Fibroblast of pulmonary artery (primary cell): ENCODE results near the gene CAMTA1.

ENCODE experiments used
- DNase-seq: peaks from one replicate; pipeline ENCODE4 v3.0.0-alpha.2; 2010; ENCODE audit warnings: low read depth
- H3K4me3 ChIP-seq: replicated peaks from 2 replicates; pipeline ENCODE4 v1.5.1; 2011; ENCODE audit warnings: low read depth, mild to moderate bottlenecking, control low read depth, low read length, moderate library complexity
- TF ChIP-seq, protein P1 (sequence below): IDR thresholded peaks from 2 replicates; pipeline ENCODE4 v1.5.1; 2011; ENCODE audit warnings: mild to moderate bottlenecking, control low read depth, low read length, inconsistent platforms; ENCODE audit errors: missing control alignments

The CAMTA1 gene

DNA sequence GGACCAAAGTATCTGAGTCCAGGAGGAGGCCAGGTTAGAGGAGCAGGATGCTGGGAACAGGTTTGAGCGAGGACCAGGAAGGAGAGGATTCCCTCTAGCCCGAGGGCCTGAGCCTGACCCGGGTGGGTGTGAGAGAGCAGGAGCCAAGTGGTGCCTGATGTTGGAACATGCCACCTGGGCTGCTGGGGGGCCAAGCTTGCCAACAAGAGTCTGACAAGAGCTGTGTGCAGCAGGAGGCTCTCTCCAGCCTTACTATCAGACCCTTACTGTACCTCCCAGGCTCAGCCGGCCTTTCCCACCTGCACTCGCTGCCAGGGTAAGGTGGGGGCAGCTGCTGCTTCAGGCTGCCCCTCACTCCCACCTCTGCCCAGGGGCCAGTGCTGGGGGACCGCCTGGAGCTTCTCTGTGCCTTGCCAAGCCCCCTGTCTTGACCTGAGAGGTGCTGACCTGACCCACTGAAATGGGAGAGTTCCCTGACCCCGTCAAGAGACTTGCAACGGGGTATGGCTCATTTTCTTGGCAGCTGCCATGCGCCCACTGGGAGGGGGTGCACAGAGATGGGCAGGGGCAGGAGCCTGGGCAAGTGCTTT is 826.3 kb downstream of the CAMTA1 start:
- TF ChIP-seq, protein P1, sequence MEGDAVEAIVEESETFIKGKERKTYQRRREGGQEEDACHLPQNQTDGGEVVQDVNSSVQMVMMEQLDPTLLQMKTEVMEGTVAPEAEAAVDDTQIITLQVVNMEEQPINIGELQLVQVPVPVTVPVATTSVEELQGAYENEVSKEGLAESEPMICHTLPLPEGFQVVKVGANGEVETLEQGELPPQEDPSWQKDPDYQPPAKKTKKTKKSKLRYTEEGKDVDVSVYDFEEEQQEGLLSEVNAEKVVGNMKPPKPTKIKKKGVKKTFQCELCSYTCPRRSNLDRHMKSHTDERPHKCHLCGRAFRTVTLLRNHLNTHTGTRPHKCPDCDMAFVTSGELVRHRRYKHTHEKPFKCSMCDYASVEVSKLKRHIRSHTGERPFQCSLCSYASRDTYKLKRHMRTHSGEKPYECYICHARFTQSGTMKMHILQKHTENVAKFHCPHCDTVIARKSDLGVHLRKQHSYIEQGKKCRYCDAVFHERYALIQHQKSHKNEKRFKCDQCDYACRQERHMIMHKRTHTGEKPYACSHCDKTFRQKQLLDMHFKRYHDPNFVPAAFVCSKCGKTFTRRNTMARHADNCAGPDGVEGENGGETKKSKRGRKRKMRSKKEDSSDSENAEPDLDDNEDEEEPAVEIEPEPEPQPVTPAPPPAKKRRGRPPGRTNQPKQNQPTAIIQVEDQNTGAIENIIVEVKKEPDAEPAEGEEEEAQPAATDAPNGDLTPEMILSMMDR: no peak
- no peak for DNase-seq

DNA sequence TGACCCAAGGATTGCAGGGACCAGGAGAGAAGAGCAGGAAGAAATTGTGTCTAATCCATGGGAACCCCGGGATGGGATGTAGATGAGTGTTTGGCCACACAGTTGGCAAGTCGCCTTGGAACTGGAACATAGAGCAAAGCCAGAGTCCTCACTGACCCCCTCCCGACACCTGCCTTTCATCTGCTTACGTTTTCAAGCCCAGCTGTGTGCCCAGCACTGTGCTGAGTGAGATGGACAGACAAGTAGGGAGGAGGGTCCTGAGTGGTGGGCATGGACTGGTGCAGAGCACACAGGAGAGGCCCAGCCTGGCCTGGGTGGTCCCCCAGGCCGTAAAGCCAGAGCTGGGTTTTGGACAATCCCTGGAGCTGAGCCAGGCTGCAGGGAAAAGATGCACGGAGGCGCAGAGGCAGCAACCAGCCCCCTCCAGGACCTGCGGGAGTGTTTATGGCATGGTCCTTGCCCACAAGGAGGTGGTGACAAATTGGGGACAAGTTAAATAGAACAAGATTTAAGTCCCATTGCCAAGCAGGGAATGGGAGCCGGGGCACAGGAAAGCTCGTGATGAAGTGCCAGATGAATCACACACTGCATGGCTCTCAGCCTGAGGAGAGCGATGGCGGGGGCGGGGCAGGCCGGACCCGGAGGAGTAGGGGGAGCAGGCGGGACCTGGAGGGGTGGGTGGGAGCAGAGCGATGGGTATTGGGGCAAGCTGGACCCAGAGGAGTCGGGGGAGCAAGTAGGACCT is 828.0 kb downstream of the CAMTA1 start:
- DNase-seq: no peak
- no peak overlapping the region for H3K4me3 ChIP-seq
- TF ChIP-seq, protein P1: no peak

More for the DNA sequence above, 826.3 kb downstream of the CAMTA1 start:
- no peak overlapping the region for H3K4me3 ChIP-seq

DNA sequence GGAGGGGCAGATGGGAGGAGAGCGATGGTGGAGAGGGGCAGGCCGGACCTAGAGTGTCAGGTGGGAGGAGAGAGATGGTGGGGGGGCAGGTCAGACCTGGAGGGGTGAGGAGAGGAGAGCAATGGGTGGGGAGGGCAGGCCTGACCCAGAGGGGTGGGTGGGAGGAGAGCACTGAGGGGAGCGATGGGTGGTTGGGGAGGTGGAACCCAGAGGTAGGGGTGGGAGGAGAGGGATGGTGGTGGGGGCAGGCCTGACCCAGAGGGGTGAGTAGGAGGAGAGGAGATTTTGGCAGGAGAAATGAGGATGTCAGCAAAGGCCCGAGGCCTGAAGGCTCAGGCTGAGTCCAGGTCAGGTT is 828.6 kb downstream of the CAMTA1 start:
- TF ChIP-seq, protein P1: no peak
- H3K4me3 ChIP-seq: no peak overlapping the region
- DNase-seq: no peak

DNA sequence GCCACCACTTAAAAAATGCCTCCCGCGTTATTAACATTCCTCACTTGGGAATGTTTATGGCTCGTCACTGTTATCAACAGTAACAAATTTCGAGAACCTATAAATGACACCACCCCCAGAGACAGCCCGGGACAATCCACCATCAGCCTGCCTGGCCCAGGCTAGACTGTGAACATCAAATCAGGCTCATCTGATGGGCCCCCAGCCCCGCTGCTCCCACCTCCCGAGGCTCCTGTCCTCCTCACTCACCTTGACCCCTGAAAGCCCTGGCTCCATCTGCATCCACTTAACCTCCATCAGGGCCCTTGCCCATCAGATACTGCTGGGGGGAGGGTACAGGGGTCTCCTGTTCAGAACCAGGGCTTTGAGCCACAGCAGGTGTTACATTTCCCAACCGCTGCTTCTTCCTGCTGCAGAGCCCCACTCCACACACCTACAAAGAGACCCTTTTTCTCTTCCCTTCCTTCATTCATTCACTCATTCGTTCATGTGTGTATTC is 829.4 kb downstream of the CAMTA1 start:
- no peak for DNase-seq
- TF ChIP-seq, protein P1: no peak
- H3K4me3 ChIP-seq: no peak overlapping the region

DNA sequence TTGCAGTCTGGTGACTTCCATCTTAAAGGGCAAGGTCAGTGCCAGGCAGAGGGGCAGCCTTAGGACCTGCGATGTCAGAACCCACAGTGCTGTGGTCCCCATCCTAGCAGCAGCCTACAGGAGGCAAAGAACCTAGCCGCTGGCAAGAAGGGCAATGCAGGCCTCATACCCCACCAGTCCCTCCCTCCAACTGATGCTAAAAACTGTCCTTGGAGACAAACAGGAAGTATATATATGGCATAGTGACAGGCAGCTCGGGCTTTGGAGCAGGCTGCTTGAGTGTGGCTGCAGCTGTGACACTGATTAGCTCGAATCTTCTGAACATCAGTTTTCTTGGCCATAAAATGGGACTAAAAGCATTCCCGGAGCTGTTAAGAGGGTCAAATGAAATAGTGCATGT is 829.9 kb downstream of the CAMTA1 start:
- no peak for DNase-seq
- TF ChIP-seq, protein P1: no peak
- no peak overlapping the region for H3K4me3 ChIP-seq

DNA sequence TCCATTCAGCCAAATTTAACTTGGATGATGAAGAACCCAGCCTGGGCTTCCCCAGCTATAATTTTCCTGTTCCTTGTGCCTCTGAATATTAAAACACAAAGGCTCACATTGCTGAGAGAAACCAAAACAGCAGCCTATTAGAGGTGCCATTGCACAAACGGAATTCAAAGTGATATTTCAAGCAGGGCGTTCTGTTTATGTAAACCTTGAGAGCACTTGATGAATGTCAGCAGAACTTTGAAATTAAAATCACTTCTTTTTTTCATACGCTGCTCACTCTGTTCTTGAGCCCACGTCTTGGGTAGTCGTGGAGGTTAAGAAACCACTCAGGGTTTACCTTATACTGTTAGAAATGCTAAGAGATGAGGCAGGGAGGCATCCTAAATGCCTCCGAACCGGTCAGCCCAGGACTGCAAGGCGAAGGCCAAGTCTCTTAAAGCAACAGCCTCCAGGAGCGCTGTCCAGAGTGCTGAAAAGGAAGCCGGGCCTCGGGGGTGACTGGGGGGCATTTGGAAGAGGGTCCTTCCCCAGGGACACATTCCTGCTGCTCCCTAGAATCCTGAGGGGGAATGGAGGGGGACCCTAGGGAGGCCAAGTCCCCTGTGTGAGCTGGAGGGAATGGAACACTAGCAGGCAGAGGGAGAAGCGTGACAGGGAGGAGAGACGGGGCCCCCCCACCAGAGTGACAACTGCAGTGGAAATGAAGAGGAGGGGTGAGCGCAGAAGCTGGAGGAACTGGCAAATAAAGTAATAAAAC is 831.0 kb downstream of the CAMTA1 start:
- TF ChIP-seq, protein P1: no peak
- no peak overlapping the region for H3K4me3 ChIP-seq
- DNase-seq: peak; percentile 29
